WTC11 (cell line): ENCODE data around the gene EDIL3. TPM values are rescaled to one million over a fixed set of nuclear protein-coding genes. Genes with fewer than 3 reads are reported as not detected.

Experiments used
- ATAC-seq: fragments of 200-7000 bp; cut with Tn5 transposase; 2 replicates; pipeline ENCODE4 v1.10.0; 2021; ENCODE audit warnings: mild to moderate bottlenecking, moderate library complexity
- CTCF ChIA-PET: fragments of 300-600 bp; sonication (Branson Sonifier 250); formaldehyde crosslinking; loops from one replicate; lab custom pipeline; 2021; ENCODE audit warnings: antibody characterized with exemption; lab: Charles Lee
- POLR2A ChIA-PET: fragments of 350-600 bp; sonication (Branson Sonifier 250); formaldehyde crosslinking; loops from one replicate; lab custom pipeline; 2021; ENCODE audit warnings: antibody characterized with exemption; lab: Charles Lee
- DNase-seq: peaks from one replicate; pipeline ENCODE4 v3.0.0; 2021; ENCODE audit warnings: low spot score
- H3K27ac Mint-ChIP-seq: 2 replicates; pipeline ENCODE4 v1.8.0; 2021; ENCODE audit warnings: mixed read lengths
- H3K27me3 Mint-ChIP-seq: 2 replicates; pipeline ENCODE4 v1.8.0; 2021; ENCODE audit warnings: low read depth, mild to moderate bottlenecking, moderate library complexity, mixed read lengths
- H3K36me3 Mint-ChIP-seq: 2 replicates; pipeline ENCODE4 v1.8.0; 2021; ENCODE audit warnings: mixed read lengths
- H3K4me1 Mint-ChIP-seq: 2 replicates; pipeline ENCODE4 v1.8.0; 2022; ENCODE audit warnings: mixed read lengths
- H3K4me3 Mint-ChIP-seq: 2 replicates; pipeline ENCODE4 v1.8.0; 2021; ENCODE audit warnings: mild to moderate bottlenecking, moderate library complexity, mixed read lengths
- H3K9me3 Mint-ChIP-seq: 2 replicates; pipeline ENCODE4 v1.8.0; 2021; ENCODE audit warnings: mixed read lengths
- ATF2 ChIP-seq: sonication (generic); formaldehyde crosslinking; IDR thresholded peaks from 2 replicates; pipeline ENCODE4 v1.8.1; 2022; ENCODE audit warnings: low read depth, missing genetic modification reagents, borderline replicate concordance
- ATF3 ChIP-seq: sonication (generic); formaldehyde crosslinking; conservative IDR thresholded peaks from 2 replicates; pipeline ENCODE4 v1.8.1; 2022; ENCODE audit warnings: mild to moderate bottlenecking, missing genetic modification reagents
- CBFB ChIP-seq: sonication (generic); formaldehyde crosslinking; IDR thresholded peaks from 2 replicates; pipeline ENCODE4 v1.8.1; 2022; ENCODE audit warnings: mild to moderate bottlenecking, low read depth, missing genetic modification reagents
- CDX4 ChIP-seq: fragments of 250-450 bp; sonication (Bioruptor Pico); IDR thresholded peaks from 2 replicates; pipeline ENCODE4 v1.9.0; 2021; ENCODE audit warnings: moderate library complexity, mild to moderate bottlenecking, inconsistent platforms, borderline replicate concordance
- E2F1 ChIP-seq: sonication (generic); formaldehyde crosslinking; IDR thresholded peaks from 2 replicates; pipeline ENCODE4 v1.8.0; 2022; ENCODE audit warnings: mild to moderate bottlenecking, missing genetic modification reagents
- E2F4 ChIP-seq: sonication (generic); formaldehyde crosslinking; IDR thresholded peaks from 2 replicates; pipeline ENCODE4 v1.8.1; 2022; ENCODE audit warnings: low read depth, mild to moderate bottlenecking, moderate library complexity, missing genetic modification reagents, borderline replicate concordance
- EMX1 ChIP-seq: fragments of 250-450 bp; sonication (Bioruptor Pico); IDR thresholded peaks from 2 replicates; pipeline ENCODE4 v1.8.0; 2021; ENCODE audit warnings: mild to moderate bottlenecking
- ETV6 ChIP-seq: sonication (generic); formaldehyde crosslinking; IDR thresholded peaks from 2 replicates; pipeline ENCODE4 v1.8.1; 2022; ENCODE audit warnings: mild to moderate bottlenecking, missing genetic modification reagents
- GABPB1 ChIP-seq: sonication (generic); formaldehyde crosslinking; IDR thresholded peaks from 2 replicates; pipeline ENCODE4 v1.8.1; 2023; ENCODE audit warnings: mild to moderate bottlenecking, missing genetic modification reagents
- GRHL2 ChIP-seq: fragments of 250-450 bp; sonication (Bioruptor Pico); IDR thresholded peaks from 2 replicates; pipeline ENCODE4 v1.8.0; 2022; ENCODE audit warnings: mild to moderate bottlenecking, moderate library complexity; ENCODE audit not compliant: insufficient replicate concordance, severe bottlenecking
- KAT7 ChIP-seq: sonication (generic); formaldehyde crosslinking; IDR thresholded peaks from 2 replicates; pipeline ENCODE4 v1.8.1; 2023; ENCODE audit warnings: missing genetic modification reagents, mild to moderate bottlenecking, borderline replicate concordance
- MLX ChIP-seq: sonication (generic); formaldehyde crosslinking; IDR thresholded peaks from 2 replicates; pipeline ENCODE4 v1.8.1; 2023; ENCODE audit warnings: mild to moderate bottlenecking, missing genetic modification reagents, moderate library complexity
- NFYB ChIP-seq: sonication (generic); formaldehyde crosslinking; conservative IDR thresholded peaks from 2 replicates; pipeline ENCODE4 v1.8.0; 2022; ENCODE audit warnings: low read depth, missing genetic modification reagents
- OVOL2 ChIP-seq: fragments of 250-450 bp; sonication (Bioruptor Pico); IDR thresholded peaks from 2 replicates; pipeline ENCODE4 v1.9.0; 2021; ENCODE audit warnings: mild to moderate bottlenecking, borderline replicate concordance
- PREB ChIP-seq: sonication (generic); formaldehyde crosslinking; IDR thresholded peaks from 2 replicates; pipeline ENCODE4 v1.8.1; 2022; ENCODE audit warnings: mild to moderate bottlenecking, missing genetic modification reagents, moderate library complexity, borderline replicate concordance
- RORB ChIP-seq: fragments of 250-450 bp; sonication (Bioruptor Pico); IDR thresholded peaks from 2 replicates; pipeline ENCODE4 v1.9.0; 2021; ENCODE audit warnings: mild to moderate bottlenecking
- ZNF425 ChIP-seq: fragments of 250-450 bp; sonication (Bioruptor Pico); conservative IDR thresholded peaks from 2 replicates; pipeline ENCODE4 v1.9.0; 2021; ENCODE audit warnings: mild to moderate bottlenecking
- ZNF512 ChIP-seq: sonication (generic); formaldehyde crosslinking; IDR thresholded peaks from 2 replicates; pipeline ENCODE4 v1.8.1; 2022; ENCODE audit warnings: missing genetic modification reagents, borderline replicate concordance
- total RNA-seq: library from RNA; stranded (reverse); gene quantifications from 3 replicates; pipeline ENCODE4 v1.2.3, GENCODE V29; 2021

Gene EDIL3
- total RNA-seq, 1 experiment from 2014 or later: 48.3 TPM

GRCh38 chr5:84393969-84394368 lies 9.3 kb upstream of the EDIL3 start:
- no peak for TF ChIP-seq ETV6 (CRISPR knock-in tag)
- no peak for TF ChIP-seq RORB (CRISPR knock-in tag)
- no peak for TF ChIP-seq E2F1 (CRISPR knock-in tag)
- TF ChIP-seq CDX4 (CRISPR knock-in tag): no peak
- no peak for TF ChIP-seq OVOL2 (CRISPR knock-in tag)
- no peak for TF ChIP-seq ATF2
- TF ChIP-seq ZNF512: no peak
- no peak for TF ChIP-seq NFYB
- TF ChIP-seq ZNF425 (CRISPR knock-in tag): no peak
- TF ChIP-seq GRHL2 (CRISPR knock-in tag): no peak
- no peak for TF ChIP-seq CBFB
- no peak for TF ChIP-seq KAT7 (CRISPR knock-in tag)
- TF ChIP-seq EMX1 (CRISPR knock-in tag): no peak
- no peak for TF ChIP-seq GABPB1 (CRISPR knock-in tag)
- DNase-seq: no peak
- Mint-ChIP-seq H3K36me3 (no peaks in the 10 kb centered on the region), H3K4me3 (no peak overlapping the region), H3K27me3 (no peaks in the 10 kb centered on the region), H3K27ac (peak overlapping the region; percentile 87), H3K9me3 (no peaks in the 10 kb centered on the region), H3K4me1 (peaks cover 11% of the 10 kb centered on the region)
- peak; percentile 41 for ATAC-seq
- POLR2A ChIA-PET: no interaction called here
- CTCF ChIA-PET: interaction anchor here (0.6 kb wide), 1 partner anchor 9 kb away, joined by 4 read pairs; the partner anchor contains the start of gene EDIL3

GRCh38 chr5:84392836-84393235 lies 8.2 kb upstream of the EDIL3 start:
- no peak overlapping the region for H3K27ac Mint-ChIP-seq
- H3K4me1 Mint-ChIP-seq: peaks cover 17% of the 10 kb centered on the region
- ChIA-PET CTCF (no interaction called here), POLR2A (no interaction called here)
- DNase-seq (no peak), ATAC-seq (no peak)
- no peak overlapping the region for H3K4me3 Mint-ChIP-seq
- H3K27me3 Mint-ChIP-seq: no peaks in the 10 kb centered on the region
- no peaks in the 10 kb centered on the region for H3K9me3 Mint-ChIP-seq
- H3K36me3 Mint-ChIP-seq: peaks cover 3% of the 10 kb centered on the region
- TF ChIP-seq ZNF512: no peak
- TF ChIP-seq E2F4 (CRISPR knock-in tag): no peak
- no peak for TF ChIP-seq CDX4 (CRISPR knock-in tag)
- TF ChIP-seq ATF3 (CRISPR knock-in tag): no peak
- no peak for TF ChIP-seq ATF2
- no peak for TF ChIP-seq PREB (CRISPR knock-in tag)
- TF ChIP-seq MLX (CRISPR knock-in tag): no peak
- TF ChIP-seq OVOL2 (CRISPR knock-in tag): no peak
- TF ChIP-seq ETV6 (CRISPR knock-in tag): no peak
